Spleen (tissue), 7 donors: Measurements from ENCODE around the gene STK24.

Source experiments
- CTCF ChIP-seq, 11 experiments: fragments of 200-600 bp in 7 of 11; fragments of 450-650 bp in 4 of 11; sonication (generic) in 4 of 11; IDR thresholded peaks in 8 of 11; conservative IDR thresholded peaks in 3 of 11; 1 replicate in 7 of 11; 2 replicates in 4 of 11; pipeline versions ENCODE4 v1.4.0 to v1.8.0; 2016 to 2021; ENCODE audit warnings: antibody characterized with exemption in 11 of 11, inconsistent platforms in 4 of 11, mild to moderate bottlenecking in 1 of 11
- POLR2A ChIP-seq, 3 donors: fragments of 450-650 bp; IDR thresholded peaks; one replicate each; pipeline ENCODE4 v1.5.1; 2017; ENCODE audit warnings: antibody characterized with exemption in 3 of 3, mild to moderate bottlenecking in 1 of 3
- donor health status: DM: no; HTN: no; CAD: no; lungs with moderate emphysema.
- donor health status: DM: no; HTN: no; CAD: no.
- donor health status: DM: no; HTN: no; CAD: no.

- TF ChIP-seq CTCF (IDR thresholded peaks at IDR 0.05 in 8 of 11, conservative IDR thresholded peaks at IDR 0.05 in 3 of 11): no peak
- TF ChIP-seq POLR2A (IDR thresholded peaks at IDR 0.05): no peak
These were observed 46.0 kb upstream of the STK24 start for GRCh38 chr13:98622931-98623331.
